Loucy (cell line): ENCODE data around the gene CBY3.

Experiments
- H2AFZ ChIP-seq: fragments of 200-600 bp; sonication (generic); 2 replicates; pipeline ENCODE4 v1.6.0; 2016; ENCODE audit warnings: antibody characterized with exemption, mild to moderate bottlenecking, low read length, moderate library complexity
- H3F3A ChIP-seq: fragments of 200-600 bp; 2 replicates; pipeline ENCODE4 v1.6.0; 2016; ENCODE audit warnings: antibody characterized with exemption, low read depth, mild to moderate bottlenecking
- H3K27me3 ChIP-seq: fragments of 200-600 bp; sonication (generic); 2 replicates; pipeline ENCODE4 v1.6.1; 2014; ENCODE audit warnings: low read length, mild to moderate bottlenecking; ENCODE audit not compliant: insufficient read depth, poor library complexity, severe bottlenecking
- H3K36me3 ChIP-seq: fragments of 200-600 bp; sonication (generic); 2 replicates; pipeline ENCODE4 v1.6.1; 2016; ENCODE audit warnings: low read length; ENCODE audit not compliant: insufficient read depth
- H3K4me1 ChIP-seq: fragments of 200-600 bp; sonication (generic); 2 replicates; pipeline ENCODE4 v1.5.1; 2014; ENCODE audit warnings: low read length, mild to moderate bottlenecking; ENCODE audit not compliant: insufficient read depth, poor library complexity, severe bottlenecking
- H3K4me2 ChIP-seq: fragments of 200-600 bp; sonication (generic); 2 replicates; pipeline ENCODE4 v1.6.0; 2014; ENCODE audit warnings: antibody characterized with exemption, low read length, low read depth, mild to moderate bottlenecking; ENCODE audit not compliant: poor library complexity, severe bottlenecking
- H3K4me3 ChIP-seq: fragments of 200-600 bp; sonication (generic); 2 replicates; pipeline ENCODE4 v1.5.1; 2014; ENCODE audit warnings: low read length, mild to moderate bottlenecking, mixed read lengths; ENCODE audit not compliant: poor library complexity, severe bottlenecking
- H3K79me2 ChIP-seq: fragments of 200-600 bp; sonication (generic); 2 replicates; pipeline ENCODE4 v1.6.1; 2014; ENCODE audit warnings: low read length; ENCODE audit not compliant: insufficient read depth
- H3K9ac ChIP-seq: fragments of 200-600 bp; sonication (generic); 2 replicates; pipeline ENCODE4 v1.6.0; 2014; ENCODE audit warnings: mild to moderate bottlenecking, low read depth, low read length, moderate library complexity; ENCODE audit not compliant: poor library complexity, severe bottlenecking
- H3K9me2 ChIP-seq: fragments of 200-600 bp; sonication (generic); replicated peaks from 2 replicates; pipeline ENCODE4 v1.6.1; 2016; ENCODE audit warnings: low read depth, low read length, mixed read lengths
- H3K9me3 ChIP-seq: fragments of 200-600 bp; sonication (generic); 2 replicates; pipeline ENCODE4 v1.6.1; 2014; ENCODE audit warnings: mild to moderate bottlenecking, antibody characterized with exemption, low read length, low read depth; ENCODE audit not compliant: insufficient read depth
- H4K20me1 ChIP-seq: fragments of 200-600 bp; sonication (generic); 2 replicates; pipeline ENCODE4 v1.6.0; 2014; ENCODE audit warnings: antibody characterized with exemption, low read length, mild to moderate bottlenecking; ENCODE audit not compliant: insufficient read depth, poor library complexity, severe bottlenecking
- CTCF ChIP-seq: fragments of 200-600 bp; sonication (generic); conservative IDR thresholded peaks from 2 replicates; pipeline ENCODE4 v1.5.1; 2014; ENCODE audit warnings: mild to moderate bottlenecking, antibody characterized with exemption, low read length
- EZH2phosphoT487 ChIP-seq: fragments of 200-600 bp; IDR thresholded peaks from 2 replicates; pipeline ENCODE4 v1.6.1; 2018; ENCODE audit warnings: antibody characterized with exemption, mild to moderate bottlenecking, moderate library complexity, borderline replicate concordance

The CBY3 gene

GRCh38 chr5:179680014-179680779 lies 637 bp downstream of the CBY3 start:
- no peaks in the 10 kb centered on the region for H3F3A ChIP-seq
- peaks cover 19% of the 10 kb centered on the region; the same call in 1 of the 2 replicates for H3K79me2 ChIP-seq
- no peak overlapping the region for H3K4me2 ChIP-seq
- H3K9me2 ChIP-seq, result no peaks in the 10 kb centered on the region
- no peak overlapping the region for H3K4me3 ChIP-seq
- H3K27me3 ChIP-seq, result no peaks in the 10 kb centered on the region
- no peaks in the 10 kb centered on the region for H3K4me1 ChIP-seq
- H3K36me3 ChIP-seq, result no peaks in the 10 kb centered on the region
- TF ChIP-seq CTCF (no peak), EZH2phosphoT487 (no peak)
- H3K9ac ChIP-seq, result no peak overlapping the region
- H4K20me1 ChIP-seq, result no peaks in the 10 kb centered on the region
- no peaks in the 10 kb centered on the region for H3K9me3 ChIP-seq
- no peak overlapping the region for H2AFZ ChIP-seq

GRCh38 chr5:179679014-179679674 lies 1.7 kb downstream of the CBY3 start:
- peak overlapping the region; percentile 70; the same call in 1 of the 2 replicates for H2AFZ ChIP-seq
- H3K4me1 ChIP-seq, result no peaks in the 10 kb centered on the region
- no peaks in the 10 kb centered on the region for H4K20me1 ChIP-seq
- H3K4me2 ChIP-seq, result peak overlapping the region; percentile 90
- no peaks in the 10 kb centered on the region for H3F3A ChIP-seq
- H3K9ac ChIP-seq, result peak overlapping the region; percentile 90
- H3K9me2 ChIP-seq, result no peaks in the 10 kb centered on the region
- peak overlapping the region; percentile 95 for H3K4me3 ChIP-seq
- no peak for TF ChIP-seq CTCF
- no peak for TF ChIP-seq EZH2phosphoT487
- peaks cover 19% of the 10 kb centered on the region; the same call in 1 of the 2 replicates for H3K79me2 ChIP-seq
- no peaks in the 10 kb centered on the region for H3K9me3 ChIP-seq
- H3K27me3 ChIP-seq, result no peaks in the 10 kb centered on the region
- H3K36me3 ChIP-seq, result no peaks in the 10 kb centered on the region

- TF ChIP-seq CTCF (no peak), EZH2phosphoT487 (no peak)
- H3K36me3 ChIP-seq, result no peaks in the 10 kb centered on the region
These were observed 2.4 kb downstream of the CBY3 start for GRCh38 chr5:179678223-179679013.

More at GRCh38 chr5:179678223-179679013, 2.4 kb downstream of the CBY3 start:
- Histone ChIP-seq H3K27me3 (no peaks in the 10 kb centered on the region), H3K9me2 (no peaks in the 10 kb centered on the region), H3K4me3 (peak overlapping the region; percentile 95), H3K4me2 (peak overlapping the region; percentile 90), H2AFZ (peak overlapping the region; percentile 86), H3K4me1 (no peaks in the 10 kb centered on the region), H3K79me2 (peaks cover 19% of the 10 kb centered on the region; the same call in 1 of the 2 replicates), H3F3A (no peaks in the 10 kb centered on the region), H3K9ac (peak overlapping the region; percentile 90), H3K9me3 (no peaks in the 10 kb centered on the region), H4K20me1 (no peaks in the 10 kb centered on the region)
